C4-2B (cell line): ENCODE results near the gene PPP3CA.
"Not testable (repeated sequence)": the region's sequence is repeated elsewhere in the genome, so short reads cannot be mapped to it uniquely, and the experiment has no call there.

Experiments used
- H3K27ac ChIP-seq: fragments of 450-650 bp; 2 replicates; pipeline ENCODE4 v1.5.1; 2017
- CTCF ChIP-seq: fragments of 450-650 bp; conservative IDR thresholded peaks from 2 replicates; pipeline ENCODE4 v1.5.1; 2017; ENCODE audit warnings: mild to moderate bottlenecking
- ZFX ChIP-seq: fragments of 450-650 bp; IDR thresholded peaks from 2 replicates; pipeline ENCODE4 v1.6.1; 2017

Gene PPP3CA

DNA sequence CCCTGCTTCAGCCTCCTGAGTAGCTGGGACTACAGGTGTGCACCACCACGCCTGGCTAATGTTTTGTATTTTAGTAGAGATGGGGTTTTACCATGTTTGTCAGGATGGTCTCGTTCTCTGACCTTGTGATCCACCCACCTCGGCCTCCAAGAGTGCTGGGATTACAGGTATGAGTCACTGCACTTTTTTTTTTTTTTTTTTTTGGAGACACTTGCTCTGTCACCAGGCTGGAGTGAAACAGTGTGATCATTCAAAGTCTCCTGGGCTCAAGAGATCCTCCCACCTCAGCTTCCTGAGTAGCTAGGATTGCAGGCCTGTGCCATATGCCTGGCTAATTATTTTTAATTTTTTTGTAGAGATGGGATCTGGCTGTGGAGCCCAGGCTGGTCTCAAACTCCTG is 338.8 kb downstream of the PPP3CA start:
- H3K27ac ChIP-seq = 0 out of 2 replicates have a peak overlapping the region, but pooled peaks have one; percentile 5
- TF ChIP-seq CTCF (no peak), ZFX (no peak)

GRCh38 chr4:101005659-101006058 is 341.7 kb downstream of the PPP3CA start:
- TF ChIP-seq ZFX (no peak), CTCF (no peak)
- H3K27ac ChIP-seq = no peak overlapping the region

DNA sequence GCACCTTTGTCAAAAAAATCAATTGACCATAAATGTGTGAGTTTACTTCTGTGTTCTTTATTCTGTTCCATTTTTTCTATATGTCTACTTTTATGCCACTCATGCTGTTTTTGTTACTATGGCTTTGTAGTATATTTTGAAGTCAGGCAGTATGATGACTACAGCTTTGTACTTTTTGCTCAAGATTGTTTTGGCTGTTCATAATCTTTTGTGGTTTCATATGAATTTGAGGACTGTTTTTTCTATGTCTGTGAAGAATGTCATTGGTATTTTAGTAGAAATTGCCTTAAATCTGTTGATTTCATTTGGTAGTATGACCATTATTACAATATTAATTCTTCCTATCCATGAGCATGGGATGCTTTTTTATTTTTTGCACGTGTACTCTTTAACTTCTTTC is 346.8 kb downstream of the PPP3CA start:
- TF ChIP-seq CTCF (no peak), ZFX (no peak)
- H3K27ac ChIP-seq = no peak overlapping the region

GRCh38 chr4:100995671-100996070 is 351.7 kb downstream of the PPP3CA start:
- TF ChIP-seq CTCF (no peak), ZFX (no peak)
- no peak overlapping the region for H3K27ac ChIP-seq

- H3K27ac ChIP-seq = not testable (repeated sequence)
Measured at GRCh38 chr4:100995002-100995401, 352.3 kb downstream of the PPP3CA start.

GRCh38 chr4:100991332-100992069 is 355.8 kb downstream of the PPP3CA start:
- peak overlapping the region; percentile 23; the same call in 1 of the 2 replicates for H3K27ac ChIP-seq

DNA sequence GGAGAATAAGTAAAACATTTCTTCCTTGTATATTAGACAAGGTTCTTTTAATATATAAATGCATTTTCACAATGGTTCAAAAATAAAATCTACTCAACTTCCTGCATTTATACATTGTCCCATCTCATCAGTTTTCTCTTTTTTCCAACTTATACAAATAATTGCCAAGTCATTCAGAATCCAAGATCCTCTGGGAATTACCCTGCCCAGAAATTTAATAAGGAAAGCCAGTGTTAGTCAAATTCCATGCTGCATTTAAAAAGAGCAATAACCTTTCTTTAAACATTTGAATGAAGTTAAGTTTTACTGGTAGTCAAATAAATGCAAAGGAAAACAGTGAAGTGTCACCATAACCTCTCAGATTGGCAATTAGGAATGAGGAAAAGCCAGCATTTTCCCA is 357.9 kb downstream of the PPP3CA start:
- no peak for TF ChIP-seq ZFX
- TF ChIP-seq CTCF = no peak
- no peak overlapping the region for H3K27ac ChIP-seq

DNA sequence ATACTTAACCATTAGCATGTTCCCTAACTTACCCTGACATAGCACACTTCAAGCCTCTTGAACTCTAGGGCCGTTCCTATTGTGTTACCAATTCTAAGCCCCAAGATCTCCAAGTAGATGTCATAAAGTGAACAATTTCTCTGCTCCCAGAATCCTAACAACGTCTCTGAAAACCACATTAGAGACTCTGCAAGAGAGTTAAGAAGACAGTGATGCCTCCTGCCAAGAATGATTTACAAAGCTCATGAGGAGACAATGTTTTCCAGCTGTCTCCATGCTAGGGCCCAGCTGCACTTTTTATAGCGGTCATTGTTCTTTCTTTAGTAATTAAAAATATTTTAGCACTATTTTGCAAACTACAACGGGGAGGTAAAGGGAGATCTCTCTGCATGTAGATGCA is 358.4 kb downstream of the PPP3CA start:
- TF ChIP-seq CTCF (no peak), ZFX (no peak)
- no peak overlapping the region for H3K27ac ChIP-seq
